HG02970 (cell line): Measurements from ENCODE around the gene FBXL4.
"Not testable (repeated sequence)": the region's sequence is repeated elsewhere in the genome, so short reads cannot be mapped to it uniquely, and the experiment has no call there.

Experiments
- ATAC-seq: cut with Tn5 transposase; IDR thresholded peaks from one replicate; pipeline ENCODE4 v1.9.1; 2021; ENCODE audit warnings: mild to moderate bottlenecking, moderate library complexity, moderate number of reproducible peaks; ENCODE audit not compliant: unreplicated experiment, low FRiP score

FBXL4 gene

DNA sequence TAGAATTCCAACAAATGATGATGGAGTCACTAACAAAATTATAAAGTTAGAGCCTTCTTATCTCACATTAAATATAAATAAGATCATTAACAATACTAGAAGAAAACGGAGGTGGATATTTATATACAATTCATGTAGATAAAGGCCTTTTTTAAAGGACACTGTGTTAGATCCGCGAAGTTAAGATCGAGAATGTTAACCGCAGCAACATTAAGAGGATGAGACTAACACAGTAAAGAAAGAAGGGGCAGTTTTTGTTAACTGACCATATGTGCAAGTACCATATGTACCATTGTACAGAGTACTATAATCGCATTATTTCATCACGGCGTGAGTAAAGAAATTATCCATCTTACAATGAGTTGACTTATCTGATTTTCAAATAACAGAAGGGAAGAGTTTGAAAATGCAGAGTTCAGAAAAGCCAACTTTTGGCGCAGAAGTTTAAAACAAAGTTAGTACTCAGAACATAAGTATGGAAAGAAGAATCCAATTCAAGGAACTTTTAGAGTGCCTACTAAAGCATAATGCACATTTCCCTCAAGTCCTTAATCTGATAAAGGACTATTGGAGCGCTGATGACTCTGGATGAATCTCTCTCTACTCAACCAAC is 1.4 kb downstream of the FBXL4 start:
- no peak for ATAC-seq

DNA sequence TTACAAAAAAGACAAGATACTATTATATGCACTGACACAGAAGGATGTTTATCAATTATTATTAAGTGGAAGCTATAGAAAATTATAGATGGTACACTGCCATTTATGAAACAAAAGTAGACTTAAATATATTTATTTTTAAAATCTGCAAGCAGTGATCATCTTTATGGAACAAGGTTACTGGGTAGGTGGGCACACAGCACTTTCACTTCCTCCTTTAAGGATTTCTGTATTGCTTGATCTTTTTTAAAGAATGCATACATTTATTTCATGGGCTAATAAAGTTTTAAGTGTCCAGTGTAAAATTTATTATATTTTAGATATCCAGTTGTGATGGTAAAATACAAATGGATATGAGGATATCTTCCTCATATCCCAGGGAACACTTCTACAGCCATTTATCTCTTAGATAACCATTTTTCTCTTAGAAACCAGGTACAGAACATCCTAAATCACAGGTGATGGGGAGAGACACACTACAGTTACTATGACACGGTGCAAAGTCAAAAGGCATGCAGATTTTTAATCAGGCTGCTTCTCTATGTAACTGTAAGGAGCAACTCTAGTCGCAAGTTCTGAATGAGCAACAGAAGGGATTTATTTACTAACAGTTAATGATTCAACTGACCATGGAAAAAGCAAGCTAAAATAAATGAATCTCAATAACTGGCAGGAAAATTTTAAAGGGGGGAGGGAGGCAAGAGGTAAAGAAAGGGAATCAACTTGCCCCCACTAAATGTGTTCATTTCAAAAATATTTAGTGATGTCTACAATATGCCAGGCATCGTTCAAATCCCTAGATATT is 2.2 kb downstream of the FBXL4 start:
- ATAC-seq, result no peak

DNA sequence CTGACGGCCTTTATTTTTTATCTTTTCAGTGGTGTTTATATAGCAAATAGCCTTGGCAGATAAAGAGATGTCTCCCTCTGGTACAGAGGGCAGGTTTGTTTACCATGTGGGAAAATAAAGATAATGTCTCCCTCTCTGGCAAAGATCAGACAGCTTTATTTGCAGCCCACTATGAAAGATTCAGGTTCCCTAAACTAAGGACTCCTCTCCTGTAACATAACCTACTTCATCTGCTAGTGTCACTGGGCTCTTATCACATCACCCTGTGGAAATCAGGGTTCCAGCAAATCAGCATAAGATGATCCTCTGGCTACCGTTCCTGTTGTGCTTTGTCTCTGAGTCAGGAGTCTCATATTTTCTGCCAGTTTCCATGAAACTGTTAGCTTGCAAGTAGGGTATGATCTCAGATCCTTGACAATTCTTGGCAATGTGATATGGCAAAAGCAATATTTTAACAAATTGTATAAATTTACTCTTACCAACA is 3.1 kb downstream of the FBXL4 start:
- no peak for ATAC-seq

DNA sequence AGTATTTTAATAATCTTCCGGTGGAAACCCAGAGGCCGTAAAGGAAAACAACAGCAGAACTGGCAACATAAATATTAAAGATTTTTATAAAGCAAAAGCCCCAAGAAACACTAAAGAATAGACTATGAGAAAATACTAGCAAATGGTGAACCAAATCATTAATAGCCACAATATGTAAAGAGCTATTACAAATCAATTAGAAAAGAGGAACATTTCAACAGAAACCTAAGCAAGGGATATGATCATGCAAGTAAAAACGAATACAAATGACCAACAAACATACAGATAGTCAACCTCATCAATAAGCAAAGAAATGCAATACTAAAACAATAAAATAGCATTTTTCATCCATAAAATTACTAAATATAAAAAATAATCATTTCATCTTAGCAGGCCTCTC is 3.6 kb downstream of the FBXL4 start:
- no peak for ATAC-seq

- ATAC-seq, result no peak
These were observed 5.4 kb downstream of the FBXL4 start for GRCh38 chr6:98942263-98942803.

DNA sequence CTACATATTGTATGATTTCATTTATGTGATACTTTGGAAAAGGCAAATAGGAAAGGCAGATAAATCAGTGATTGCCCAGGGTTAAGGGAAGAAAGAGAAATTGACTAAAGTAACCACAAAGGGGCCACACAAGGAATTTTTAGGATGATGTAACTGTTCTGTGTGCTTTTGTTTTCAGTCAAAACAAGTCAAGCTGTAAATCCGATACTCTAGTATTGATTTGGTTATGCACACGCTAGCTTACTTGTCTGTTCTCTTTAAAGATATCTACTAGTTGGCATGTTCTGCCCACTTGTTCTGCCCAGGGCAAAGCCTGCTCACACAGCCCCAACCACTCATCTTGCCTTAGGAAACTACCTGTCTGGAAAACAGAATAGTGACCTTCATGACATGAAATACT is 6.4 kb downstream of the FBXL4 start:
- no peak for ATAC-seq

- ATAC-seq, result no peak
These were observed 10.4 kb downstream of the FBXL4 start for GRCh38 chr6:98937351-98937750.

- ATAC-seq, result no peak
These were observed 15.4 kb downstream of the FBXL4 start for GRCh38 chr6:98932381-98932780.

DNA sequence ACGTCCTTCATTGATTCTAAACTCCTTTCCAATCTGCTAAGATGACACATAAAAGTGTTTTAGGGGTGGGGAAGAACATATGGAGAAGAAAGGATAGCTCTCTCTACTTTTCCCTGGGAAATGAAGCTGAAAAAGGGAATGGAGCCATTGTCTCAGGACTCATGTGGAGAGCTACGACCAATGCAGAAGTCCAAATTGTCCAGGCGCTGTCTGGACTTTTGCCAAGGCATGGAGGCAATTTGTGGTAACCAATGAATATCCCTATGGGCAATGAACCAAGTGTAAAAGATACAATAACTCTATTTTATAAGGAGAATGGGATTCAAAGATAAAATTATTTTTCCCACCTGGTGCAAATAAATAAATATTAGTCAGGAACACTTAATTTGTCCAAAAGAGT is 16.1 kb downstream of the FBXL4 start:
- ATAC-seq, result no peak

DNA sequence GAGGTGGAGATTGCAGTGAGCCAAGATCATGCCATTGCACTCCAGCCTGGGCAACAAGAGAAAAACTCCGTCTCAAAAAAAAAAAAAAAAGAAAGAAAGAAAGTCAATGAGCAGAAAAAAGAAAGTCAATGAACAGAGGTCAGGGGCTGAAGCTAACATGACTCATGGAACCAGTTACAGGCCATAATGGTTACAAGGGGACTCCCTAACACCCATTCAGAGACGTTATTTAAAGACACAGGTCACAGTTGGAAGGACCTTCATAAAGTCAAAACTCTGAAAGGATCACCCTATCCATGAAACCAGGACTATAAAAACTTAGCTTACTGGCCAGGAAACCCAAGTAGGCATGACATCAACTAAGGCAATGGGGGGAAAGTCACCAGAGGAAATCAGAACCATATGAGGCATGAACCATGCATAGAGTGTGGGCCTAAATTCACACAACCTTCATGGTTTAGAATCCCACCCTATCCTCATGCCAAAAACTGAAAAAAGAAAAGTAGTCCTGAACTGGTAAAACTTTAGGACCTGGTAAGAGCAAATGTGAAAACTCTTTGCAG is 18.2 kb downstream of the FBXL4 start:
- ATAC-seq, result no peak

- ATAC-seq, result no peak
These were observed 19.1 kb downstream of the FBXL4 start for GRCh38 chr6:98928688-98929087.

DNA sequence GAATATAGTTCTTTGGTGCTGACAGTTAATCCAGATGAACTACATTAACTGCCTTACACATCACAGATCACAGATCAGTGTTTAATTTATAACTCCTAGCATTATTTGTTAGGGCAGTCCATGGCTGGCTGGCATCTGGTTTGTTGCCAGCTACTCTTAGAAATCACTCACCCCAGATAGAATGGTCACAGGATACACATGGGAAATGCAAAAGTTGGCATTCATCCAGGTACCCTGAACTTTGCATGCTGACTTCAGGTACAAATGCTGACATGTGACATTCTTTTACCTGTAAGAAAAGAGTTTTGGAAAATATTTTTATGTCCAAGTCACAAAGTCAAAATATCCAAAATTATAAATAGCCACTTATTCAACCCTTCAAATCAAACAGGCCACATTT is 20.2 kb downstream of the FBXL4 start:
- no peak for ATAC-seq

- ATAC-seq, result no peak
These were observed 21.9 kb downstream of the FBXL4 start for GRCh38 chr6:98925831-98926230.

GRCh38 chr6:98924647-98925046 is 23.1 kb downstream of the FBXL4 start:
- ATAC-seq, result no peak

- no peak for ATAC-seq
These were observed 26.8 kb downstream of the FBXL4 start for GRCh38 chr6:98920904-98921431.

DNA sequence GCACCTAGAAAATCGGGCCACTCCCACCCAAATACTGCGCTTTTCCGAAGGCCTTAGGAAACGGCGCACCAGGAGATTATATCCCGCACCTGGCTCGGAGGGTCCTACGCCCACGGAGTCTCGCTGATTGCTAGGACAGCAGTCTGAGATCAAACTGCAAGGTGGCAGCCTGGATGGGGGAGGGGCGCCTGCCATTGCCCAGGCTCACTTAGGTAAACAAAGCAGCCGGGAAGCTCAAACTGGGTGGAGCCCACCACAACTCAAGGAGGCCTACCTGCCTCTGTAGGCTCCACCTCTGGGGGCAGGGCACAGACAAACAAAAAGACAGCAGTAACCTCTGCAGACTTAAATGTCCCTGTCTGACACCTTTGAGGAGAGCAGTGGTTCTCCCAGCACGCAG is 36.8 kb downstream of the FBXL4 start:
- ATAC-seq, result not testable (repeated sequence)

DNA sequence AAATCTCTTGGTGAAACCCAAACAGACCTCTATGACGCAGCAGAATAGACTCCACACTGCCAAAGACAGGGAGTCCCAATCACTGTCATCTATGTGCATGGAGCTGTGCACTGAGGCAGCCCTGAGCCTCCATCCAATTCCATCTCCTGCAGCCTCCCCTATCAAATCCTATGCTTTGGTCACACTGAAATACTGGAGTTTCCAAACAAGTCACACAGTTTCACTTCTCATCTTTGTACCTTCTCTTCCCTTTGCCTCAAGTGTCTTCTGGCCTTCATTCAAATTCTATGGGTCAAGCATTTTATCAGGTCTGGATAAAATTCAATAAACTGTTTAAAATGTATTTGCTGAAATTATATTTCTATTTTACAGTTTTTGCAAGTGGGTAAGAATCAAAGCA is 38.5 kb downstream of the FBXL4 start:
- no peak for ATAC-seq

DNA sequence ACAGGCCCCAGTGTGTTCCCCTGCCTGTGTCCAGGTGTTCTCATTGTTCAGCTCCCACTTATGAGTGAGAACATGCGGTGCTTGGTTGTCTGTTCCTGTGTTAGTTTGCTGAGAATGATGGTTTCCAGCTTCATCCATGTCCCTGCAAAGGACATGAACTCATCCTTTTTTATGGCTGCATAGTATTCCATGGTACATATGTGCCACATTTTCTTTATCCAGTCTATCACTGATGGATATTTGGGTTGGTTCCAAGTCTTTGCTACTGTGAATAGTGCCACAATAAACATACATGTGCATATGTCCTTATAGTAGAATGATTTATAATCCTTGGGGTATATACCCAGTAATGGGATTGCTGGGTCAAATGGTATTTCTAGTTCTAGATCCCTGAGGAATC is 41.4 kb downstream of the FBXL4 start:
- ATAC-seq, result not testable (repeated sequence)

GRCh38 chr6:98905759-98906158 is 42.0 kb downstream of the FBXL4 start:
- ATAC-seq, result no peak

DNA sequence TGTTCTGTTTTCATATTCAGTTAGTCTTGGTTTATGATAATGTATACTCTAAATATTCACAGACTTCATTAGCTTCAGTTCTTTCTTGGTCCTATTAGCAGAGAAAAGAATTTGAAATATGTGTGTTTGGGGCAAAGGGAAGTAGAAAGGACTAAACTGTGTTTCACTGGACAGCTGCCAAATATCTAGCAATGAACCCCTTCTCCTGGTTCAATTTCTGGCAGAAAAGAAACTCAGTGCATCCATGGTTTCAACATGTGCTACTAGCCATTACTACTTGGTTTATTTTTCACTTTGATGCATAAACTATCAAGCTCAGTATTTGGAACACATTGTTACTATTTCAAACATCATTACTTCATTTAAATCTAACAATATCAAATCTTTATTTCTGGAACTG is 43.6 kb downstream of the FBXL4 start:
- ATAC-seq, result no peak

- no peak for ATAC-seq
These were observed 47.0 kb downstream of the FBXL4 start for GRCh38 chr6:98900706-98901105.
